B cell (primary cell): ENCODE results near the gene ARHGAP12.

Experiments used
- EZH2 ChIP-seq: IDR thresholded peaks from 2 replicates; pipeline ENCODE4 v1.6.1; 2012; ENCODE audit warnings: borderline replicate concordance, low read depth, mild to moderate bottlenecking, moderate library complexity, low read length; ENCODE audit not compliant: insufficient read depth, poor library complexity, severe bottlenecking
- TF ChIP-seq, protein P1 (sequence below): fragments of 200-600 bp; IDR thresholded peaks from one replicate; pipeline ENCODE4 v1.8.0; 2022; ENCODE audit warnings: antibody characterized with exemption, mild to moderate bottlenecking

DNA sequence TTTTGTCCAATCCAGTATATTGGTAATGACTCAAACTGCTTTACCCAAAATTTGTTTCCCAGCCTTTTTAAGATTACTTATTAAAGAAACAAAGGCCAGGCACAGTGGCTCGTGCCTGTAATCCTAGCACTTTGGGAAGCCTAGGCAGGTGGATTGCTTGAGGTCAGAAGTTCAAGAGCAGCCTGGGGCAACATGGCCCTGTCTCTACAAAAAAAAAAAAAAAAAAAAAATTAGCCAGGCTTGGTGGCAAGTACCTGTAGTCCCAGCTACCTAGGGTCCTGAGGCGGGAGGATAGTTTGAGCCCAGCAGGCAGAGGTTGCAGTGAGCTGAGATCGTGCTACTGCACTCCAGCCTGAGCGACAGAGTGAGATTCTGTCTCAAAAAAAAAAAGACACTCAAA is 7.0 kb upstream of the ARHGAP12 start:
- TF ChIP-seq, protein P1, sequence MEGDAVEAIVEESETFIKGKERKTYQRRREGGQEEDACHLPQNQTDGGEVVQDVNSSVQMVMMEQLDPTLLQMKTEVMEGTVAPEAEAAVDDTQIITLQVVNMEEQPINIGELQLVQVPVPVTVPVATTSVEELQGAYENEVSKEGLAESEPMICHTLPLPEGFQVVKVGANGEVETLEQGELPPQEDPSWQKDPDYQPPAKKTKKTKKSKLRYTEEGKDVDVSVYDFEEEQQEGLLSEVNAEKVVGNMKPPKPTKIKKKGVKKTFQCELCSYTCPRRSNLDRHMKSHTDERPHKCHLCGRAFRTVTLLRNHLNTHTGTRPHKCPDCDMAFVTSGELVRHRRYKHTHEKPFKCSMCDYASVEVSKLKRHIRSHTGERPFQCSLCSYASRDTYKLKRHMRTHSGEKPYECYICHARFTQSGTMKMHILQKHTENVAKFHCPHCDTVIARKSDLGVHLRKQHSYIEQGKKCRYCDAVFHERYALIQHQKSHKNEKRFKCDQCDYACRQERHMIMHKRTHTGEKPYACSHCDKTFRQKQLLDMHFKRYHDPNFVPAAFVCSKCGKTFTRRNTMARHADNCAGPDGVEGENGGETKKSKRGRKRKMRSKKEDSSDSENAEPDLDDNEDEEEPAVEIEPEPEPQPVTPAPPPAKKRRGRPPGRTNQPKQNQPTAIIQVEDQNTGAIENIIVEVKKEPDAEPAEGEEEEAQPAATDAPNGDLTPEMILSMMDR = no peak
- no peak for TF ChIP-seq EZH2
